Measurements from ENCODE around the gene TBC1D22B. TPM values are rescaled to one million over a fixed set of nuclear protein-coding genes. Genes with fewer than 3 reads are reported as not detected.

Gene TBC1D22B
- total and polyA plus RNA-seq, 2 donors from 2014 or later, result 9.7 to 12.8 TPM

GRCh38 chr6:37287519-37288157 lies 30.1 kb downstream of the TBC1D22B start:
- Histone ChIP-seq H3K4me3 (ENCODE audit: low read length in 3 of 3) (no peak overlapping the region), H3K9me3 (ENCODE audit: control insufficient read depth in 2 of 3, insufficient read depth in 1 of 3, low read length in 3 of 3) (no peaks in the 10 kb centered on the region), H3K9ac (ENCODE audit: low read length in 3 of 3) (no peak overlapping the region), H3K27me3 (ENCODE audit: control insufficient read depth, insufficient read depth, low read length) (no peaks in the 10 kb centered on the region), H3K27ac (ENCODE audit: low read depth in 2 of 2, low read length in 2 of 2) (no peak overlapping the region), H3K36me3 (ENCODE audit: control insufficient read depth in 2 of 3, insufficient read depth in 3 of 3, low read length in 3 of 3) (peaks cover 20 to 31% (median 25%) of the 10 kb centered on the region in 3 donors), H3K4me1 (ENCODE audit: control insufficient read depth in 2 of 3, insufficient read depth in 2 of 3, low read depth in 1 of 3, low read length in 3 of 3) (peaks cover 0 to 18% (median 9%) of the 10 kb centered on the region in 3 donors)
- no peak for TF ChIP-seq CTCF (IDR thresholded peaks at IDR 0.05; ENCODE audit: borderline replicate concordance, extremely low read depth, insufficient read depth)
- intact Hi-C loops (cut with DNase I), result no loop called here
- DNase-seq (no peak), FAIRE-seq (no peak)

- intact Hi-C loops (cut with DNase I), result no loop called here
- no peak for FAIRE-seq
Measured at GRCh38 chr6:37288247-37288646, 30.7 kb downstream of the TBC1D22B start.

GRCh38 chr6:37289931-37290330 lies 32.4 kb downstream of the TBC1D22B start:
- Histone ChIP-seq H3K27ac (ENCODE audit: low read depth in 2 of 2, low read length in 2 of 2) (no peak overlapping the region), H3K9me3 (ENCODE audit: control insufficient read depth in 2 of 3, insufficient read depth in 1 of 3, low read length in 3 of 3) (no peaks in the 10 kb centered on the region), H3K27me3 (ENCODE audit: control insufficient read depth, insufficient read depth, low read length) (no peaks in the 10 kb centered on the region), H3K9ac (ENCODE audit: low read length in 3 of 3) (no peak overlapping the region), H3K36me3 (ENCODE audit: control insufficient read depth in 2 of 3, insufficient read depth in 3 of 3, low read length in 3 of 3) (peaks cover 8 to 18% (median 8%) of the 10 kb centered on the region in 3 donors), H3K4me3 (ENCODE audit: low read length in 3 of 3) (no peak overlapping the region), H3K4me1 (ENCODE audit: control insufficient read depth in 2 of 3, insufficient read depth in 2 of 3, low read depth in 1 of 3, low read length in 3 of 3) (peaks cover 0 to 6% (median 4%) of the 10 kb centered on the region in 3 donors)
- intact Hi-C loops (cut with DNase I), result no loop called here
- TF ChIP-seq CTCF (IDR thresholded peaks at IDR 0.05; ENCODE audit: borderline replicate concordance, extremely low read depth, insufficient read depth), result no peak
- DNase-seq, result no peak
- no peak for FAIRE-seq

More at GRCh38 chr6:37288247-37288646, 30.7 kb downstream of the TBC1D22B start:
- H3K9me3 ChIP-seq (ENCODE audit: control insufficient read depth in 2 of 3, insufficient read depth in 1 of 3, low read length in 3 of 3), result no peaks in the 10 kb centered on the region
- H3K27ac ChIP-seq (ENCODE audit: low read depth in 2 of 2, low read length in 2 of 2), result no peak overlapping the region
- no peak for TF ChIP-seq CTCF (IDR thresholded peaks at IDR 0.05; ENCODE audit: borderline replicate concordance, extremely low read depth, insufficient read depth)
- no peak overlapping the region for H3K4me3 ChIP-seq (ENCODE audit: low read length in 3 of 3)
- no peak for DNase-seq
- no peak overlapping the region for H3K9ac ChIP-seq (ENCODE audit: low read length in 3 of 3)
- H3K27me3 ChIP-seq (ENCODE audit: control insufficient read depth, insufficient read depth, low read length), result no peaks in the 10 kb centered on the region
- peaks cover 0 to 13% (median 9%) of the 10 kb centered on the region in 3 donors for H3K4me1 ChIP-seq (ENCODE audit: control insufficient read depth in 2 of 3, insufficient read depth in 2 of 3, low read depth in 1 of 3, low read length in 3 of 3)
- peaks cover 16 to 26% (median 19%) of the 10 kb centered on the region in 3 donors for H3K36me3 ChIP-seq (ENCODE audit: control insufficient read depth in 2 of 3, insufficient read depth in 3 of 3, low read length in 3 of 3)
